ENCODE data around the gene VRK2.

- TF ChIP-seq, protein P1, sequence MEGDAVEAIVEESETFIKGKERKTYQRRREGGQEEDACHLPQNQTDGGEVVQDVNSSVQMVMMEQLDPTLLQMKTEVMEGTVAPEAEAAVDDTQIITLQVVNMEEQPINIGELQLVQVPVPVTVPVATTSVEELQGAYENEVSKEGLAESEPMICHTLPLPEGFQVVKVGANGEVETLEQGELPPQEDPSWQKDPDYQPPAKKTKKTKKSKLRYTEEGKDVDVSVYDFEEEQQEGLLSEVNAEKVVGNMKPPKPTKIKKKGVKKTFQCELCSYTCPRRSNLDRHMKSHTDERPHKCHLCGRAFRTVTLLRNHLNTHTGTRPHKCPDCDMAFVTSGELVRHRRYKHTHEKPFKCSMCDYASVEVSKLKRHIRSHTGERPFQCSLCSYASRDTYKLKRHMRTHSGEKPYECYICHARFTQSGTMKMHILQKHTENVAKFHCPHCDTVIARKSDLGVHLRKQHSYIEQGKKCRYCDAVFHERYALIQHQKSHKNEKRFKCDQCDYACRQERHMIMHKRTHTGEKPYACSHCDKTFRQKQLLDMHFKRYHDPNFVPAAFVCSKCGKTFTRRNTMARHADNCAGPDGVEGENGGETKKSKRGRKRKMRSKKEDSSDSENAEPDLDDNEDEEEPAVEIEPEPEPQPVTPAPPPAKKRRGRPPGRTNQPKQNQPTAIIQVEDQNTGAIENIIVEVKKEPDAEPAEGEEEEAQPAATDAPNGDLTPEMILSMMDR (conservative IDR thresholded peaks at IDR 0.05): no peak
- no peak for TF ChIP-seq ZFX (IDR thresholded peaks at IDR 0.05)
Observed at GRCh38 chr2:58203018-58203417, 156.4 kb downstream of the VRK2 start.

Data from C4-2B (cell line).